SK-N-SH (cell line): ENCODE data around the gene AZU1. TPM values are rescaled to one million over a fixed set of nuclear protein-coding genes. Genes with fewer than 3 reads are reported as not detected.

Experiments used
- CTCF ChIA-PET: fragments of 300-600, 350-600 bp; formaldehyde crosslinking; extraction: SDS; loops from one replicate; lab custom pipeline; 2021; lab: Yijun Ruan, JAX
- POLR2A ChIA-PET: fragments of 350-600 bp; sonication (Branson Sonifier 250); formaldehyde crosslinking; extraction: SDS; loops from one replicate; lab custom pipeline; 2020; ENCODE audit warnings: antibody characterized with exemption, inconsistent platforms; lab: Yijun Ruan, JAX
- DNase-seq: peaks from one replicate; pipeline ENCODE4 v3.0.0; 2012
- H2AFZ ChIP-seq: fragments of 200-600 bp; sonication (generic); 2 replicates; pipeline ENCODE4 v1.8.1; 2016; ENCODE audit warnings: antibody characterized with exemption, mild to moderate bottlenecking, low read depth
- H3F3A ChIP-seq: fragments of 200-600 bp; sonication (generic); replicated peaks from 2 replicates; pipeline ENCODE3; 2016; ENCODE audit warnings: antibody characterized with exemption, mild to moderate bottlenecking; ENCODE audit not compliant: insufficient read depth
- H3K27ac ChIP-seq, 2 experiments: fragments of 200-500 bp in 1 of 2; fragments of 200-600 bp in 1 of 2; sonication (Bioruptor generic) in 1 of 2; sonication (generic), shearing (Covaris generic) in 1 of 2; 2 replicates each; pipeline versions ENCODE4 v1.5.1 to v1.6.1; 2014 to 2016; ENCODE audit warnings: low read depth in 2 of 2, inconsistent platforms in 1 of 2, low read length in 1 of 2, mild to moderate bottlenecking in 1 of 2, mixed read lengths in 1 of 2
- H3K27me3 ChIP-seq: fragments of 200-600 bp; sonication (generic), shearing (Covaris generic); 2 replicates; pipeline ENCODE4 v1.6.1; 2016; ENCODE audit warnings: mixed run types; ENCODE audit not compliant: insufficient read depth
- H3K36me3 ChIP-seq, 2 experiments: fragments of 200-500 bp in 1 of 2; fragments of 200-600 bp in 1 of 2; sonication (Bioruptor generic) in 1 of 2; sonication (generic) in 1 of 2; replicated peaks in 1 of 2; 2 replicates each; pipeline versions ENCODE3 to v1.5.1; 2014 to 2016; ENCODE audit warnings: low read length in 1 of 2, mild to moderate bottlenecking in 1 of 2; ENCODE audit not compliant: insufficient read depth in 2 of 2, control insufficient read depth in 1 of 2
- H3K4me1 ChIP-seq, 2 experiments: fragments of 200-500 bp in 1 of 2; fragments of 200-600 bp in 1 of 2; sonication (Bioruptor generic) in 1 of 2; sonication (generic), shearing (Covaris generic) in 1 of 2; 2 replicates each; pipeline versions ENCODE4 v1.5.1 to v1.6.1; 2014 to 2016; ENCODE audit warnings: low read depth in 1 of 2, low read length in 1 of 2, mixed run types in 1 of 2; ENCODE audit not compliant: insufficient read depth in 2 of 2, control insufficient read depth in 1 of 2
- H3K4me2 ChIP-seq: fragments of 200-600 bp; sonication (generic), shearing (Covaris generic); 2 replicates; pipeline ENCODE4 v1.6.1; 2017; ENCODE audit warnings: mixed run types
- H3K4me3 ChIP-seq, 2 experiments: fragments of 200-500 bp in 1 of 2; fragments of 200-600 bp in 1 of 2; sonication (Bioruptor generic) in 1 of 2; sonication (generic), shearing (Covaris generic) in 1 of 2; 2 replicates each; pipeline versions ENCODE4 v1.5.1 to v1.8.1; 2014 to 2016; ENCODE audit warnings: low read depth in 2 of 2, inconsistent platforms in 1 of 2, low read length in 1 of 2, mild to moderate bottlenecking in 1 of 2, mixed read lengths in 1 of 2, moderate library complexity in 1 of 2
- H3K79me2 ChIP-seq: fragments of 200-600 bp; sonication (generic); 2 replicates; pipeline ENCODE4 v1.8.1; 2017; ENCODE audit warnings: mild to moderate bottlenecking; ENCODE audit not compliant: insufficient read depth
- H3K9ac ChIP-seq: fragments of 200-600 bp; sonication (generic); 2 replicates; pipeline ENCODE4 v1.6.1; 2017; ENCODE audit warnings: mixed run types
- H3K9me2 ChIP-seq: fragments of 200-600 bp; sonication (generic); 2 replicates; pipeline ENCODE4 v1.6.1; 2017; ENCODE audit warnings: mixed run types
- H3K9me3 ChIP-seq: fragments of 200-600 bp; sonication (generic); 2 replicates; pipeline ENCODE4 v1.6.1; 2017; ENCODE audit warnings: mixed run types, mild to moderate bottlenecking, moderate library complexity
- H4K20me1 ChIP-seq: fragments of 200-600 bp; sonication (generic); 2 replicates; pipeline ENCODE4 v1.6.1; 2017; ENCODE audit warnings: mild to moderate bottlenecking, mixed run types; ENCODE audit not compliant: insufficient read depth
- CHD2 ChIP-seq: fragments of 150-350 bp; IDR thresholded peaks from 2 replicates; pipeline ENCODE4 v1.6.1; 2018; ENCODE audit warnings: low read length; ENCODE audit not compliant: partially characterized antibody
- CTCF ChIP-seq: fragments of 200-600 bp; sonication (generic); IDR thresholded peaks from 2 replicates; pipeline ENCODE4 v1.6.1; 2017; ENCODE audit warnings: antibody characterized with exemption, mild to moderate bottlenecking, moderate library complexity
- ELF1 ChIP-seq: IDR thresholded peaks from 2 replicates; pipeline ENCODE4 v1.4.0; 2012
- FOXM1 ChIP-seq: IDR thresholded peaks from 2 replicates; pipeline ENCODE4 v1.4.0; 2012; ENCODE audit warnings: low read depth, mild to moderate bottlenecking
- GATA2 ChIP-seq: sonication (generic); formaldehyde crosslinking; IDR thresholded peaks from 2 replicates; pipeline ENCODE4 v1.5.0; 2020; ENCODE audit warnings: mild to moderate bottlenecking, missing genetic modification reagents
- JUND ChIP-seq: IDR thresholded peaks from 2 replicates; pipeline ENCODE4 v1.4.0; 2012
- NFIC ChIP-seq: IDR thresholded peaks from 2 replicates; pipeline ENCODE4 v1.4.0; 2012; ENCODE audit warnings: borderline replicate concordance
- NRF1 ChIP-seq: IDR thresholded peaks from 2 replicates; pipeline ENCODE4 v1.6.1; 2012; ENCODE audit warnings: low read depth, mild to moderate bottlenecking, low read length
- RAD21 ChIP-seq: IDR thresholded peaks from 2 replicates; pipeline ENCODE4 v1.6.1; 2012; ENCODE audit warnings: mild to moderate bottlenecking, low read length
- RCOR1 ChIP-seq: fragments of 150-350 bp; IDR thresholded peaks from 2 replicates; pipeline ENCODE4 v1.6.1; 2017; ENCODE audit warnings: antibody characterized with exemption, low read length
- RFX5 ChIP-seq: IDR thresholded peaks from 2 replicates; pipeline ENCODE4 v1.6.1; 2012; ENCODE audit warnings: mild to moderate bottlenecking, improper control_type of control experiment, low read length
- SIN3A ChIP-seq: IDR thresholded peaks from 2 replicates; pipeline ENCODE4 v1.6.1; 2012; ENCODE audit warnings: low read depth, mild to moderate bottlenecking, low read length, moderate library complexity, borderline replicate concordance
- SMC3 ChIP-seq: IDR thresholded peaks from 2 replicates; pipeline ENCODE4 v1.6.1; 2012; ENCODE audit warnings: low read depth, low read length, improper control_type of control experiment
- TCF12 ChIP-seq: IDR thresholded peaks from 2 replicates; pipeline ENCODE4 v1.4.0; 2012
- TEAD4 ChIP-seq: IDR thresholded peaks from 2 replicates; pipeline ENCODE4 v1.4.0; 2012; ENCODE audit warnings: mild to moderate bottlenecking, borderline replicate concordance; ENCODE audit not compliant: insufficient read depth
- YY1 ChIP-seq: IDR thresholded peaks from 2 replicates; pipeline ENCODE4 v1.4.0; 2012; ENCODE audit warnings: low read depth, mild to moderate bottlenecking
- WGBS: methylation state at CpG from one replicate; pipeline ENCODE4 v1.1.6; 2017; ENCODE audit warnings: low lambda C conversion rate; 5-methylcytosine and 5-hydroxymethylcytosine counted together
- polyA plus RNA-seq, 3 experiments: library from polyadenylated mRNA; depleted of rRNA; stranded (reverse); fragments of >200 nt; gene quantifications; 2 replicates each; pipeline ENCODE4 v1.2.3, GENCODE V29; 2012
- TF ChIP-seq, protein P1 (sequence below): IDR thresholded peaks from 2 replicates; pipeline ENCODE4; 2012
- TF ChIP-seq, protein P2 (sequence below): IDR thresholded peaks from 2 replicates; pipeline ENCODE4 v1.6.1; 2012; ENCODE audit warnings: mild to moderate bottlenecking, low read depth, low read length, moderate library complexity

AZU1 gene
- polyA plus RNA-seq, 1 of the 3 experiments (the other 2 are of a cell fraction), result 0.15 TPM

GRCh38 chr19:803686-804418, 23.8 kb upstream of the AZU1 start:
- Histone ChIP-seq H3K9me3 (no peaks in the 10 kb centered on the region), H4K20me1 (peaks cover 100% of the 10 kb centered on the region), H3K27me3 (no peaks in the 10 kb centered on the region), H3K9me2 (no peaks in the 10 kb centered on the region), H3F3A (peaks cover 8% of the 10 kb centered on the region), H3K27ac (no peak overlapping the region), H3K4me2 (no peak overlapping the region), H3K4me3 (no peak overlapping the region), H3K9ac (no peak overlapping the region), H3K4me1 (peaks cover 29 to 36% of the 10 kb centered on the region in 2 experiments; a peak in 3 of 4 replicates), H3K79me2 (peaks cover 99% of the 10 kb centered on the region), H3K36me3 (peaks cover 42 to 72% of the 10 kb centered on the region in 2 experiments), H2AFZ (no peak overlapping the region)
- ChIA-PET CTCF (interaction anchor here (0.9 kb wide), 1 partner anchor 34 kb away, joined by 3 read pairs; no protein-coding TSS in a partner anchor), POLR2A (interaction anchor here (1.6 kb wide), 1 partner anchor 11 kb away, joined by 6 read pairs; no protein-coding TSS in a partner anchor)
- no peak for DNase-seq
- WGBS, result 97% methylated on average over 20 of the region's 31 CpGs
- no peak for TF ChIP-seq YY1
- TF ChIP-seq GATA2 (CRISPR knock-in tag), result no peak
- no peak for TF ChIP-seq NFIC
- no peak for TF ChIP-seq NRF1
- no peak for TF ChIP-seq RAD21
- TF ChIP-seq ELF1, result no peak
- TF ChIP-seq TCF12, result no peak

- Histone ChIP-seq H3K36me3 (peaks cover 49 to 74% of the 10 kb centered on the region in 2 experiments), H3K4me2 (no peak overlapping the region), H3K4me1 (peaks cover 25 to 29% of the 10 kb centered on the region in 2 experiments; a peak in 2 of 4 replicates), H3K27ac (no peak overlapping the region; a peak in 1 of 4 replicates), H3K9me3 (no peaks in the 10 kb centered on the region), H4K20me1 (peaks cover 100% of the 10 kb centered on the region), H3K9ac (no peak overlapping the region), H3K9me2 (no peaks in the 10 kb centered on the region), H3K79me2 (peaks cover 99% of the 10 kb centered on the region), H3K4me3 (no peak overlapping the region), H3F3A (peaks cover 13% of the 10 kb centered on the region), H2AFZ (no peak overlapping the region), H3K27me3 (no peaks in the 10 kb centered on the region)
- DNase-seq, result no peak
- CTCF ChIA-PET, result no interaction called here
- POLR2A ChIA-PET, result interaction anchor here (1.6 kb wide), 1 partner anchor 10 kb away, joined by 6 read pairs; no protein-coding TSS in a partner anchor
- 100% methylated on average over 13 of the region's 53 CpGs for WGBS
- TF ChIP-seq SIN3A, result no peak
- TF ChIP-seq CHD2, result no peak
- TF ChIP-seq TEAD4, result no peak
- TF ChIP-seq RFX5, result no peak
- TF ChIP-seq CTCF, result no peak
- TF ChIP-seq RAD21, result no peak
- TF ChIP-seq SMC3, result no peak
- TF ChIP-seq, protein P1, sequence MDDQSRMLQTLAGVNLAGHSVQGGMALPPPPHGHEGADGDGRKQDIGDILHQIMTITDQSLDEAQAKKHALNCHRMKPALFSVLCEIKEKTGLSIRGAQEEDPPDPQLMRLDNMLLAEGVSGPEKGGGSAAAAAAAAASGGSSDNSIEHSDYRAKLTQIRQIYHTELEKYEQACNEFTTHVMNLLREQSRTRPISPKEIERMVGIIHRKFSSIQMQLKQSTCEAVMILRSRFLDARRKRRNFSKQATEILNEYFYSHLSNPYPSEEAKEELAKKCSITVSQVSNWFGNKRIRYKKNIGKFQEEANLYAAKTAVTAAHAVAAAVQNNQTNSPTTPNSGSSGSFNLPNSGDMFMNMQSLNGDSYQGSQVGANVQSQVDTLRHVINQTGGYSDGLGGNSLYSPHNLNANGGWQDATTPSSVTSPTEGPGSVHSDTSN, result no peak
- TF ChIP-seq FOXM1, result no peak
- no peak for TF ChIP-seq GATA2 (CRISPR knock-in tag)
- no peak for TF ChIP-seq ELF1
- TF ChIP-seq, protein P2, sequence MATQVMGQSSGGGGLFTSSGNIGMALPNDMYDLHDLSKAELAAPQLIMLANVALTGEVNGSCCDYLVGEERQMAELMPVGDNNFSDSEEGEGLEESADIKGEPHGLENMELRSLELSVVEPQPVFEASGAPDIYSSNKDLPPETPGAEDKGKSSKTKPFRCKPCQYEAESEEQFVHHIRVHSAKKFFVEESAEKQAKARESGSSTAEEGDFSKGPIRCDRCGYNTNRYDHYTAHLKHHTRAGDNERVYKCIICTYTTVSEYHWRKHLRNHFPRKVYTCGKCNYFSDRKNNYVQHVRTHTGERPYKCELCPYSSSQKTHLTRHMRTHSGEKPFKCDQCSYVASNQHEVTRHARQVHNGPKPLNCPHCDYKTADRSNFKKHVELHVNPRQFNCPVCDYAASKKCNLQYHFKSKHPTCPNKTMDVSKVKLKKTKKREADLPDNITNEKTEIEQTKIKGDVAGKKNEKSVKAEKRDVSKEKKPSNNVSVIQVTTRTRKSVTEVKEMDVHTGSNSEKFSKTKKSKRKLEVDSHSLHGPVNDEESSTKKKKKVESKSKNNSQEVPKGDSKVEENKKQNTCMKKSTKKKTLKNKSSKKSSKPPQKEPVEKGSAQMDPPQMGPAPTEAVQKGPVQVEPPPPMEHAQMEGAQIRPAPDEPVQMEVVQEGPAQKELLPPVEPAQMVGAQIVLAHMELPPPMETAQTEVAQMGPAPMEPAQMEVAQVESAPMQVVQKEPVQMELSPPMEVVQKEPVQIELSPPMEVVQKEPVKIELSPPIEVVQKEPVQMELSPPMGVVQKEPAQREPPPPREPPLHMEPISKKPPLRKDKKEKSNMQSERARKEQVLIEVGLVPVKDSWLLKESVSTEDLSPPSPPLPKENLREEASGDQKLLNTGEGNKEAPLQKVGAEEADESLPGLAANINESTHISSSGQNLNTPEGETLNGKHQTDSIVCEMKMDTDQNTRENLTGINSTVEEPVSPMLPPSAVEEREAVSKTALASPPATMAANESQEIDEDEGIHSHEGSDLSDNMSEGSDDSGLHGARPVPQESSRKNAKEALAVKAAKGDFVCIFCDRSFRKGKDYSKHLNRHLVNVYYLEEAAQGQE, result no peak
- no peak for TF ChIP-seq RCOR1
- no peak for TF ChIP-seq NRF1
- TF ChIP-seq JUND, result no peak
- no peak for TF ChIP-seq YY1
Measured at GRCh38 chr19:804419-805165, 23.0 kb upstream of the AZU1 start.
